ENCODE results near the gene ANKRD28. TPM values are rescaled to one million over a fixed set of nuclear protein-coding genes. Genes with fewer than 3 reads are reported as not detected.

ANKRD28 gene
- total and polyA plus RNA-seq, 2 of the 8 experiments (the other 6 are each of a cell fraction or from before 2014, with no cell fraction given), result 39.1 to 61.7 TPM

DNA sequence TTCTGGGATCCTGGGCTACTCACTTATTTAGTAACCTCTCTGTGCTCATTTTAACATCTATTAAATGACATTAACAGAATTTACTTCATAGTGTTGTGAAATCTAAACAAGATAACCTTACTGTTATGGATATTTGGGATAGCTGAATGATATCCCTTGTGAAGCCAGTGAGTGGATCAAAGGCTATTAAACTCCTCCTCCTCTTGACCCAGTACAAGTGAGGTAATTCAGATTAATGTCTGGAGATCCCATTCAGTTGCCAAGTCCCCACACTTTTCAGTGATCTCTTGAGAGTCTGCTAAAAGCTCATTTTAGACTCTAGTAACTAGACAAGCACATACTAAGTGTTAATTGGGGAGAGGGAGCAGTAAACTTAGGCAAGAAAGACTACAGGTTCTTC is 2.5 kb upstream of the ANKRD28 start:
- H3K4me3 ChIP-seq (ENCODE audit: extremely low read depth in 1 of 4, insufficient read depth in 2 of 4, low read depth in 3 of 4, low read length in 4 of 4), result no peak overlapping the region

More for the DNA sequence above, 2.5 kb upstream of the ANKRD28 start:
- Histone ChIP-seq H2BK15ac (ENCODE audit: low read length) (no peak overlapping the region), H2BK20ac (ENCODE audit: low read length) (no peak overlapping the region), H3K4me2 (ENCODE audit: insufficient read depth in 1 of 2, low read depth in 2 of 2, low read length in 2 of 2) (no peak overlapping the region), H3K36me3 (ENCODE audit: control insufficient read depth in 2 of 4, insufficient read depth in 4 of 4, low read length in 3 of 4) (no peaks in the 10 kb centered on the region), H4K91ac (replicated peaks; ENCODE audit: insufficient read length, low read length) (no peak overlapping the region), H3K4me1 (replicated peaks in 1 of 4; ENCODE audit: control insufficient read depth in 3 of 4, insufficient read depth in 4 of 4, low read length in 3 of 4) (peaks cover 0 to 7% (median 4%) of the 10 kb centered on the region in 4 experiments; a peak in 4 of 7 replicates), H4K5ac (ENCODE audit: insufficient read length, low read depth, low read length) (no peak overlapping the region), H2BK12ac (ENCODE audit: low read depth, low read length) (no peak overlapping the region), H3K18ac (ENCODE audit: extremely low read depth, low read length) (no peak overlapping the region), H2BK5ac (ENCODE audit: low read depth, low read length) (no peak overlapping the region), H2AK5ac (ENCODE audit: low read depth, low read length) (no peak overlapping the region), H3K27me3 (replicated peaks in 1 of 4; ENCODE audit: control insufficient read depth in 3 of 4, extremely low read depth in 1 of 4, insufficient read depth in 3 of 4, low read length in 3 of 4) (no peaks in the 10 kb centered on the region), H3K79me2 (ENCODE audit: control insufficient read depth in 1 of 2, insufficient read depth in 2 of 2, low read length in 2 of 2) (peaks cover 0 to 55% of the 10 kb centered on the region in 2 experiments; a peak in 2 of 4 replicates), H3K9me3 (ENCODE audit: insufficient read depth in 2 of 2, low read depth in 1 of 2, low read length in 1 of 2) (no peaks in the 10 kb centered on the region), H3K23ac (ENCODE audit: insufficient read length) (no peak overlapping the region), H3K27ac (ENCODE audit: low read depth, low read length) (no peak overlapping the region), H3K23me2 (ENCODE audit: low read depth, low read length) (no peaks in the 10 kb centered on the region), H3K14ac (ENCODE audit: insufficient read length) (no peak overlapping the region), H3K79me1 (ENCODE audit: low read depth, low read length) (peaks cover 3% of the 10 kb centered on the region; the same call in 1 of the 2 replicates), H3K9ac (replicated peaks in 1 of 4; ENCODE audit: extremely low read depth in 1 of 4, low read depth in 3 of 4, low read length in 3 of 4) (no peak overlapping the region), H4K8ac (ENCODE audit: extremely low read depth, insufficient read depth, low read length) (no peak overlapping the region), H2AFZ (ENCODE audit: low read length) (no peak overlapping the region), H2BK120ac (replicated peaks; ENCODE audit: low read depth, low read length) (no peak overlapping the region), H3K4ac (replicated peaks; ENCODE audit: insufficient read length, low read depth, low read length) (no peak overlapping the region), H4K20me1 (replicated peaks in 1 of 2; ENCODE audit: control insufficient read depth in 1 of 2, insufficient read depth in 2 of 2, low read length in 2 of 2) (no peaks in the 10 kb centered on the region), H3K56ac (replicated peaks; ENCODE audit: insufficient read length, low read depth, low read length) (no peak overlapping the region)
- POLR2A ChIA-PET (ENCODE audit: partially characterized antibody), result no interaction called here
- no peak for DNase-seq (ENCODE audit: low read depth in 1 of 2, low spot score in 2 of 2)
- CTCF ChIA-PET (ENCODE audit: partially characterized antibody), result interaction anchor here (1.5 to 3.1 kb wide), 2 partner anchors 12 to 41 kb away, joined by 5 to 15 read pairs; no protein-coding TSS in a partner anchor
- TF ChIP-seq POU5F1 (IDR thresholded peaks at IDR 0.05; ENCODE audit: low read depth, low read length) (no peak), SP1 (IDR thresholded peaks at IDR 0.05; ENCODE audit: low read depth, low read length) (no peak), NANOG (IDR thresholded peaks at IDR 0.05; ENCODE audit: insufficient read depth, low read depth, low read length, poor library complexity, severe bottlenecking) (no peak), POLR2AphosphoS5 (IDR thresholded peaks at IDR 0.05; ENCODE audit: low read depth, low read length) (no peak), PHF8 (conservative IDR thresholded peaks at IDR 0.05; ENCODE audit: low read depth, low read length) (no peak), GABPA (IDR thresholded peaks at IDR 0.05; ENCODE audit: borderline replicate concordance, insufficient read depth, low read length) (no peak)
- no peak for FAIRE-seq
